Mucosa of descending colon (tissue), 3 donors: ENCODE results near the gene AHR. TPM values are rescaled to one million over a fixed set of nuclear protein-coding genes. Genes with fewer than 3 reads are reported as not detected.

Source experiments
- ATAC-seq: fragments of 200-7000 bp; cut with Tn5 transposase; one replicate; pipeline ENCODE4 v1.9.1; 2020; ENCODE audit warnings: mild to moderate bottlenecking, moderate library complexity
- DNase-seq, 3 donors: peaks; one replicate each; pipeline ENCODE4 v3.0.0-alpha.2; 2020
- H3K36me3 ChIP-seq: fragments of 200-600 bp; one replicate; pipeline ENCODE4 v1.8.0; 2021; ENCODE audit warnings: low read depth, mild to moderate bottlenecking
- H3K4me1 ChIP-seq: fragments of 200-600 bp; one replicate; pipeline ENCODE4 v1.8.0; 2021; ENCODE audit warnings: low read depth, mild to moderate bottlenecking
- H3K4me3 ChIP-seq: fragments of 200-600 bp; one replicate; pipeline ENCODE4 v1.8.0; 2021; ENCODE audit warnings: mild to moderate bottlenecking
- H3K9me3 ChIP-seq: fragments of 200-600 bp; one replicate; pipeline ENCODE4 v1.8.0; 2021; ENCODE audit warnings: mild to moderate bottlenecking
- intact Hi-C, 2 donors: fragments of 100-400 bp; cut with DNase I in 1 of 2; cut with micrococcal nuclease in 1 of 2; formaldehyde crosslinking; loops; one replicate each; pipeline versions ENCODE4 v1.11.0 to v1.11.1; 2022; cut with DNase I, micrococcal nuclease
- total RNA-seq, 3 donors: library from RNA; stranded (reverse); fragmentation: NEBNext Ultra II Directional in 2 of 3; extraction: Animal tissue kit (Norgen Biotek cat#: 25700) in 2 of 3; gene quantifications; one replicate each; pipeline versions ENCODE4 v1.2.1 to v1.2.4, GENCODE V29; 2021 to 2023
- TF ChIP-seq, protein P1 (sequence below): fragments of 200-600 bp; IDR thresholded peaks from one replicate; pipeline ENCODE4 v1.8.0; 2022; ENCODE audit warnings: antibody characterized with exemption, mild to moderate bottlenecking
- donor health status: DM: no; HTN: no; CAD: no; lungs with moderate emphysema.
- donor health status: DM: no; HTN: no; CAD: no.
- donor health status: DM: no; HTN: yes; CAD: no.

The AHR gene
- total RNA-seq, 3 donors from 2014 or later = 33.7 to 41.3 (median 36.3) TPM

DNA sequence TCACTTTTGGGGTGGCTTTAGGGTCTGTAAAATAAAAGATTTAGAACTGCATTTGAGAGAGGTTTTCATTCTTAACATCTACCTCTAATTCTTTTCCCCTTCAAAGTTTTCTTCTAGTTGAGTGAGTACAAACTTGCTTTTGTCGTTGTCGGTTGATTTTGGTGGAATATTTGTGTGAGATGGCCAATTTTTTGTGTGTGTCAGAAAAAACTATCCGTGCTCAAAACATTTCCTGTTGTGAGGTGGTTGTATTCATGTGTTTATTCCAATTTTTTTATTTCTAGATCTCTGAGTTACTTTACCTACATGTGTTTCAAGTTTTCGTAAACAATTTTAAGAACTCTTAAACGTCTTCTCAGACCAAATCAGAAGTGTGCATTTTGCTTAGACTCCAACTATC, 1.6 kb downstream of the AHR start:
- intact Hi-C loops = no loop called here
- TF ChIP-seq, protein P1, sequence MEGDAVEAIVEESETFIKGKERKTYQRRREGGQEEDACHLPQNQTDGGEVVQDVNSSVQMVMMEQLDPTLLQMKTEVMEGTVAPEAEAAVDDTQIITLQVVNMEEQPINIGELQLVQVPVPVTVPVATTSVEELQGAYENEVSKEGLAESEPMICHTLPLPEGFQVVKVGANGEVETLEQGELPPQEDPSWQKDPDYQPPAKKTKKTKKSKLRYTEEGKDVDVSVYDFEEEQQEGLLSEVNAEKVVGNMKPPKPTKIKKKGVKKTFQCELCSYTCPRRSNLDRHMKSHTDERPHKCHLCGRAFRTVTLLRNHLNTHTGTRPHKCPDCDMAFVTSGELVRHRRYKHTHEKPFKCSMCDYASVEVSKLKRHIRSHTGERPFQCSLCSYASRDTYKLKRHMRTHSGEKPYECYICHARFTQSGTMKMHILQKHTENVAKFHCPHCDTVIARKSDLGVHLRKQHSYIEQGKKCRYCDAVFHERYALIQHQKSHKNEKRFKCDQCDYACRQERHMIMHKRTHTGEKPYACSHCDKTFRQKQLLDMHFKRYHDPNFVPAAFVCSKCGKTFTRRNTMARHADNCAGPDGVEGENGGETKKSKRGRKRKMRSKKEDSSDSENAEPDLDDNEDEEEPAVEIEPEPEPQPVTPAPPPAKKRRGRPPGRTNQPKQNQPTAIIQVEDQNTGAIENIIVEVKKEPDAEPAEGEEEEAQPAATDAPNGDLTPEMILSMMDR = no peak
- H3K4me3 ChIP-seq = peak overlapping the region; percentile 98
- DNase-seq = no peak
- H3K4me1 ChIP-seq = peaks cover 21% of the 10 kb centered on the region
- no peaks in the 10 kb centered on the region for H3K9me3 ChIP-seq
- no peaks in the 10 kb centered on the region for H3K36me3 ChIP-seq
- no peak for ATAC-seq

DNA sequence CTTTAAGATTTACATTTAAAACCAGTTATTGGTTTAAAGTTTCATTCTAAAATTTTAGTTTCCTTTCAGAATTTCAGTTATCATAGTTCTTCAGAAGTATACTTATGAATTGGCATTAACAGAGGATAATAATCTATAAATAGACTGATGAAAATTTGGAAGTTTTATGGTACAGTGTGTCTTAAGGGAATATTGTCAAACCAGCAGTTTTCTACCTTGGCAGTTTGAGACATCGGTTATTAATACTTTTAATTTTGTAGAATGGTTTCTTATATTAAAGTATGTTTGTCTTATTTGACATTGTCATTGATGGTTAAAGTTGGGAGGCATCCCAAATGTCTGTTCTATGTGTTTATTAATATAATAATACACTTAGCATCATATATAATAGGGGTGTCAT, 2.0 kb downstream of the AHR start:
- ATAC-seq = no peak
- H3K4me3 ChIP-seq = no peak overlapping the region
- intact Hi-C loops = no loop called here
- peaks cover 21% of the 10 kb centered on the region for H3K4me1 ChIP-seq
- no peaks in the 10 kb centered on the region for H3K9me3 ChIP-seq
- DNase-seq = no peak
- TF ChIP-seq, protein P1 = no peak
- H3K36me3 ChIP-seq = no peaks in the 10 kb centered on the region

DNA sequence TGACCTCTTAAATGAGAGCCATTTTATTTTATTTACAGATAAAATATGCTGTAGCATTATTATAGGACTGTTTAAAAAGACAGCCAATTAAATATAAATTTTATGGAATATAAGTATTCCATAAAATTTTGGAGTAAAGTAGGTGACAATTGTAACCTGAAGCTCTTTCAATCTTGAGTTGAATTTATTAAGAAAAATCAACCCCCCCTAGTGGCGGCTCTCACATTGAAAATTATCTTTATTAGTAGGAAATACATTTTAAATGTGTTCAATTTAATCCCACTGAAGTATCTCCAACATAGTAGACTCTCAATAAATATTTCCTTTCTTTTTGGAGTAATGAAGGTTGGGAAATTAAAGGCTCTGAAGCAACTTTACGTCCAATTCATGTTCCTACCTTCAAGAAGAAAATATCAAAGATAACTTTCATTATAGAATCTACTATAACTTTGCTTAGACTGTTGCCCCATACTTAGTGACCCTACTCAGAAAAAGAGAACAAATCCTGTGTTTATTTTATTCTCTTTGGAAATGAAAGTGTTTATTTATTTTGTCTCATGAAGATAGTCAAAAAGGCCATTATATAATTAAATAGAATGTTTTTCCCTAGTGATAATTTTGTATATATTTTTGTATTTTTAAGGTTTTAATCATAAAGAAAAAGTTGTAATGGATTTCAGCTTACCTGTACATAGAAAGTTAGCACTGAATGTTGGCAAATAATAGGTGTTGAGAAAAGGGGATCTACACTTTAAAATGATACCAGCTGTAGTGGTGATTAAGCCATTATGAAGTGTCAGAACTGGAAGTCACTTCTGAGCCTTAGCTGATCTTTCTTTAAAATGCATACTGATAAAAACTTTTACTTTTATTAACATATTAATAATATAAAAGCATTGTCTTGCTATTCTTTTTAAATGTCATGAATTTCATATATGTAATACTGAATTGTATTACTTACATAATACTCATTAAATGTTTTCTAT, 3.3 kb downstream of the AHR start:
- intact Hi-C loops = no loop called here
- H3K9me3 ChIP-seq = no peaks in the 10 kb centered on the region
- DNase-seq (peak in 1 of 3 donors; percentile 87), ATAC-seq (no peak)
- TF ChIP-seq, protein P1 = no peak
- no peak overlapping the region for H3K4me3 ChIP-seq
- no peaks in the 10 kb centered on the region for H3K36me3 ChIP-seq
- H3K4me1 ChIP-seq = peaks cover 28% of the 10 kb centered on the region

- Histone ChIP-seq H3K4me3 (no peak overlapping the region), H3K9me3 (no peaks in the 10 kb centered on the region), H3K4me1 (peaks cover 36% of the 10 kb centered on the region), H3K36me3 (no peaks in the 10 kb centered on the region)
- intact Hi-C loops = no loop called here
- TF ChIP-seq, protein P1 = no peak
- DNase-seq (no peak), ATAC-seq (no peak)
Observed at GRCh38 chr7:17302575-17303142, 4.2 kb downstream of the AHR start.

- intact Hi-C loops = no loop called here
- Histone ChIP-seq H3K4me1 (peaks cover 36% of the 10 kb centered on the region), H3K36me3 (no peaks in the 10 kb centered on the region), H3K4me3 (no peak overlapping the region), H3K9me3 (no peaks in the 10 kb centered on the region)
- ATAC-seq (peak; percentile 80), DNase-seq (no peak)
- TF ChIP-seq, protein P1 = no peak
Observed at GRCh38 chr7:17304926-17305325, 6.5 kb downstream of the AHR start.
